Measurements from ENCODE around the gene LZTS2. TPM values are rescaled to one million over a fixed set of nuclear protein-coding genes. Genes with fewer than 3 reads are reported as not detected.
"Not testable (repeated sequence)": the region's sequence is repeated elsewhere in the genome, so short reads cannot be mapped to it uniquely, and the experiment has no call there.

LZTS2 gene
- 10 to 100 TPM in 11 of 12 donors, not detected in 1; 39.6 to 66.4 (median 47.8) TPM for polyA plus RNA-seq (ENCODE audit: insufficient read length in 12 of 12)
- long read RNA-seq, donor 1, full-length matches to known transcripts = 9 of 23 reads
- long read RNA-seq, donor 1, partial matches to known transcripts = 8 of 23 reads
- long read RNA-seq, donor 1, other reads (novel, unspliced or antisense) = 6 of 23 reads
- long read RNA-seq, donor 2, full-length matches to known transcripts = 5 of 5 reads
- long read RNA-seq, donor 2, partial matches to known transcripts = 0 of 5 reads
- long read RNA-seq, donor 2, other reads (novel, unspliced or antisense) = 0 of 5 reads
- long read RNA-seq, donor 3, partial matches to known transcripts = 5 of 9 reads
- long read RNA-seq, donor 3, other reads (novel, unspliced or antisense) = 0 of 9 reads
- long read RNA-seq, donor 4, full-length matches to known transcripts = 5 of 5 reads
- long read RNA-seq, donor 4, partial matches to known transcripts = 0 of 5 reads
- long read RNA-seq, donor 4, other reads (novel, unspliced or antisense) = 0 of 5 reads
- long read RNA-seq, donor 5 = 0 reads
- long read RNA-seq, donor 6, full-length matches to known transcripts = 3 of 27 reads
- long read RNA-seq, donor 6, partial matches to known transcripts = 17 of 27 reads
- long read RNA-seq, donor 6, other reads (novel, unspliced or antisense) = 7 of 27 reads
- long read RNA-seq, donor 7, partial matches to known transcripts = 0 of 3 reads
- long read RNA-seq, donor 7, other reads (novel, unspliced or antisense) = 0 of 3 reads
- long read RNA-seq, donor 8, full-length matches to known transcripts = 13 of 50 reads
- long read RNA-seq, donor 8, partial matches to known transcripts = 27 of 50 reads
- long read RNA-seq, donor 8, other reads (novel, unspliced or antisense) = 10 of 50 reads
- long read RNA-seq, donor 9, full-length matches to known transcripts = 5 of 12 reads
- long read RNA-seq, donor 9, partial matches to known transcripts = 7 of 12 reads
- long read RNA-seq, donor 9, other reads (novel, unspliced or antisense) = 0 of 12 reads
- long read RNA-seq, donor 10, full-length matches to known transcripts = 9 of 34 reads
- long read RNA-seq, donor 10, partial matches to known transcripts = 15 of 34 reads
- long read RNA-seq, donor 10, other reads (novel, unspliced or antisense) = 10 of 34 reads
- long read RNA-seq, donor 11, full-length matches to known transcripts = 8 of 21 reads
- long read RNA-seq, donor 11, partial matches to known transcripts = 8 of 21 reads
- long read RNA-seq, donor 11, other reads (novel, unspliced or antisense) = 5 of 21 reads

DNA sequence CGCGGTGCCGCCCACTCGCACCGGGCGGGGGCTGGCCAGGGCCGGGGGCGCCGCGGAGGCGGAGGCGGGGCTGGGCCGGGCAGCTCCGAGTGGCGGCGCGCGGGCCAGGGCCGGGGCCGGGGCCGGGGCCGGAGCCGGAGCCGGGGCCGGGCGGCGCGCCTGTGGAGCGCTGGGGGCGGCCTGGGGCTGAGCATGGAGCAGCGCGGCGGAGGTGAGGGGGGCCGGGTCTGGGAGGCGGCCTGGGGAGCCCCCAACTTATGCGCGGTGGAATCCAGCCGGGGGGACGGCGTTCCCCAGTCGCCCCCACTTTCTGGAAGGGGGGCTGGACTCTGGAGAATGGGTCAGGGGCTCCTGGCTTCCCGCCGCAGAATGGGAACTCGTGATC lies at the start of gene LZTS2:
TSS of gene LZTS2 (plus strand) at position 67 of the 385 bp plus-strand sequence. CDS start 2,731 bp downstream, outside the sequence.
- DNase-seq = no peak

DNA sequence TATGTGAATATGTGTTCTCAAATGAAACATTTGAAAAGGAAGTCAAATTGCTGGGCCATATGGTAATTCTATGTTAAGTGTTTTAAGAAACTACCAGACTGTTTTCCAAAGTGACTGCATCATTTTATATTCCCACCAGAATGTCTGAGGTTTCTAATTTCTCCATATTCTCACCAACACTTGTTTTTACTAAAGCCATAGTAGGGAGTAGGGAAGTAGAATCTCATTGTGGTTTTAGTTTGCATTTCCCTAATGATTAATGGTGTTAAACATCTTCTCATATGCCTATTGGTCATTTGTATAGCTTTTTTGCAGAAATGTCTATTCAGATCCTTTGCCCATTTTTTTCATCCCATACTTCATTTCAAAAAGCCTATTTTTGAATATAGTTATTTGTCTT lies 39.4 kb upstream of the LZTS2 start:
- DNase-seq = no peak

DNA sequence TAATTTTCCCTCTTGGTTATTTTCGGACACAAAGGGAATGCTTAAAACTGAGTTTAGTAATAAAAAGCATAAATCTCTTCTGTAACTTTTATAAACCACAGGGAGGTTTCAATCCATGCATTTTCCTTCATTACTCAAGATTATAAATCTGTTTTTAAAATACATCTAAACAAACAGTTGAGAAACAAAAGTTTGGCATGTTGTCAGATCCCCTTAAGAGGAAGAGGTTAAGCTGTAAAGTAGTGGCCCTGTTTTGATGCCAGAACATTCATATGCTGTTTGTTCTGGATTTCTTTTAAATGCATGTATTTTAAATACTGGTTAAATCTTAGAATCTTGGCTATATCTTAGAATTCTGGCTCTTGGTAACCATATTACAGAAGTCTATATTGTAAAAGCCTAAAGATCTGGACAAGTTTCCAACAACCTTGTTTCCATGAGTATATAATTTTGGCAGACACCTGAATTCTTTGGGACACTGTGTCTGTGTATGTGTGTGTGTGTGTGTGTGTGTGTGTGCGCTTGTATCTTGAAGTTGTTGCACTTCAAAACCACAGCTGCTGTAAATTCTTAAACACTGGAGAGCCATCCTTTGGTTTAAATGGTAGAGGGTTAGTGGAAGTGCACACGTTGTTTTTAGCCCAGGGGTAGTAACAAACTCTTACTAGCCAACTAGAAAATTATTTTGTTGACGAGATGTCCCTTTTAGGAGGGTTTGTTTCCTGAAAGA lies 37.1 kb upstream of the LZTS2 start:
- DNase-seq = no peak

- no peak for DNase-seq
Measured at GRCh38 chr10:100963826-100964225, 35.8 kb upstream of the LZTS2 start.

GRCh38 chr10:100965820-100966219 lies 33.8 kb upstream of the LZTS2 start:
- no peak for DNase-seq

- DNase-seq = no peak
Measured at GRCh38 chr10:100966887-100967286, 32.7 kb upstream of the LZTS2 start.

GRCh38 chr10:100967332-100967731 lies 32.3 kb upstream of the LZTS2 start:
- no peak for DNase-seq

DNA sequence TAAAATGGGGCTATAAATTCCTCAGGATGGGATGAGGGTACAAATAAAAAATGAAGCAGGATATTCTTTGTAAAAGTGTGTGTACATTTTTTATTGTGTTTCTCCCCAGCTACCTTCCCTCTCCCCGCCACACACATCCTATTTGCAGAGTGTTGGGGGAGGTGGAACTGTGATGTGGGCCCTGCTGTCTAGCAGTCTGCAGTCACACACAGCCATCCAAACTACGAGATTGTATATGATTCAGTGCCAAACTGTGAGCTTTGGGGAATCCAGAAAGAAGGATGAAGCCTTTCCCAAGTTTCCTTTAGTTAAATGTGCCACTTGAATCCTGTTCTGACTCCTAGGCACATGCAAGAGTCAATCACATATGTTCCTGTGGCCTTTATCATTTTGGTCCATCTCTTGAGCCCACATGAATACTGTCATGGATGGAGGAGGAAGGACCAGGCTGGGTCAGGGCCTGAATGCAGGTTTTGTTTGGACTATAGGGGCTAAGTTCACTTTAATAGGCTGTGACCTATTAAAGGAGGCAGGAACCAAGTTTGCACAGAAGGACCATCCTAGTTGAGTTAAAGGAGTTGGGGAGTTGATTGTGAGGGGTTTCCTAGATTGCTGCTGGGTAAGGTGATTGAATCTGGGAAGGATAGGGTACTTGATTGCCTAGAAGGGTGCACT lies 31.4 kb upstream of the LZTS2 start:
- no peak for DNase-seq

DNA sequence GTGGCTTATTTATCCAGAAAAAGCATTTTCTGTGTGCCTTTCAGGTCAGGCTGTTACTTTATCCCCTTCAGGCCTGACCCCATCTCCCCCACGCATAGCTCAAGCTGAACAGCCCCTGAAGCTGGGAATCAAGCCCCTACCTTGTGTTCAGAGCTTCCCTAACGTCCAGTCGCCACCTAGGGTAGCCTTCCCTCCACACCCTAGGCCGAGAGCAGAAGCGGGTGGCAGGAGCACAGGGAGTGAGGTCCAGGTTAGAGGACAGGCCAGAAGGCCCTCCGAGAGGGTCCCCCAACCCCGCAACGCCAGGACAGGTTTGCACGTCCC lies 30.8 kb upstream of the LZTS2 start:
- no peak for DNase-seq

GRCh38 chr10:100969187-100970075 lies 30.2 kb upstream of the LZTS2 start, which contains the start of gene SEMA4G:
SEMA4G (plus strand) TSS chr10:100969504; CDS start chr10:100972913, 3,409 bp downstream.
- peak; percentile 33 for DNase-seq

- no peak for DNase-seq
Measured at GRCh38 chr10:100970076-100970913, 29.3 kb upstream of the LZTS2 start.

- DNase-seq = no peak
Measured at GRCh38 chr10:100970914-100971811, 28.4 kb upstream of the LZTS2 start.

DNA sequence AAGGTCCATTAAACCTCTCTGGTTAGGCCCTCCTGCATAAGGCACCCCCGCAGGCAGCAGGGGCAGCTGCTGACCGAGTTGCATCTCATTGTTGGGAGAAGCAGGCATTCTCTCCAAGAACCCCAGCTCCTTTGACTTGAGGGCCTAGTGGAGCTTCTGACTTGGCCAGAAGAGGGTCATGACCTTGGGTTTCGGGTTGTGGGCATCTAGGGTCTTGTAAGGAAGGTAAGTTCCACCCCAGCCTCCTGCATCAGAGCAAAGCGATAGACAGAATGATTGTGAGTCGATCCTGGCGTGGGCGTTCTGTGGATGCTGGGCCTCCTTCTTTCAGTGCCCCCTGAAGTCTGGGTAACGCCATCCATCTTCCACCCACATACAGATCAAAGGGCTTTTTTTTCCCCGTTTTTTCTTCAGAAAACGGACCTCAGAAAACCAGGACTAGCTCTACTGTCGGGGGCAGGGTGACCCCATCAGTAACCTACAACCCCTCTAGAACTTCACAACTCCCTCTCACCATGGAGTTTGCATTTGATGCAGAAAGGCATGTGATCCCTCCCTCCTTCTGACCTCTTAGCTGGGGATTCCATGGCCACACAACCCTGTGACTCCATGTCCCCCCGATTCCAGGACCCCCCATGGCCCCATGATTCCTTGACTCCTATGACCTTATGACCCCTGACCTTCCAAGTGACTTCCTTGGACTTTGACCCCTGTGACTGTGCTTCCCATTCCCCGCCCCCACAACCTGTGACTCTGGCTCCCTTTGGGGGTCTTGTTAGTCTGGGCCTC lies 27.3 kb upstream of the LZTS2 start:
- no peak for DNase-seq

- no peak for DNase-seq
Measured at GRCh38 chr10:100972904-100973535, 26.6 kb upstream of the LZTS2 start.

GRCh38 chr10:100975397-100975796 lies 24.2 kb upstream of the LZTS2 start:
- not testable (repeated sequence) for DNase-seq

DNA sequence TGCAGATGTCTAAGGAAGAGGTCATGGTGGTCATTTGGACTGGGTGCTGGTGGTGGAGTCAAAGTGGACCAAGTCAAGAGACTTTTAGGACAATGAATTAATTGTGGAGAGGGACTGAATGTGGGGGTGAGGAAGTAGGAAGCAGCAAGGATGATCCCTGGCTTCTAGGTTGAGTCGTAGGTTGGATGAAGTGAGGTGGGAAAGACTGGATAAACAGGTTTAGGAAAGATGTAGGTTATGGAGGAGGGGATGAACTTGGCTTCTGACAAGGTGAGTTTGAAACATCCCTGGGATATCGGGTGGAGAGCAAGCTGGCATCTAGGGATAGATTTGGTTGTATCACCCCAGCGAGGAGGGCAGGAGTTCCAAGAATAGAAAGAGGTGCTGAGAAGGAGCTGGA lies 22.7 kb upstream of the LZTS2 start:
- no peak for DNase-seq
